Measurements from ENCODE around the gene ADAMTS12.
"Not testable (repeated sequence)": the region's sequence is repeated elsewhere in the genome, so short reads cannot be mapped to it uniquely, and the experiment has no call there.

Gene ADAMTS12

GRCh38 chr5:33558489-33558888 is 333.3 kb downstream of the ADAMTS12 start:
- Histone ChIP-seq H3K4me1 (ENCODE audit: control insufficient read depth in 1 of 2, insufficient read depth in 1 of 2, low read depth in 1 of 2, low read length in 1 of 2) (peaks cover 0 to 3% of the 10 kb centered on the region in 2 experiments), H3K9me3 (no peaks in the 10 kb centered on the region), H3K36me3 (no peaks in the 10 kb centered on the region), H3K27me3 (no peaks in the 10 kb centered on the region), H3K4me3 (ENCODE audit: low read depth in 1 of 2, low read length in 1 of 2) (no peak overlapping the region), H3K27ac (no peak overlapping the region)
- no peak for TF ChIP-seq CTCF (IDR thresholded peaks at IDR 0.05)

GRCh38 chr5:33557605-33558004 is 334.2 kb downstream of the ADAMTS12 start:
- no peak overlapping the region for H3K4me3 ChIP-seq (ENCODE audit: low read depth in 1 of 2, low read length in 1 of 2)
- no peaks in the 10 kb centered on the region for H3K4me1 ChIP-seq (ENCODE audit: control insufficient read depth in 1 of 2, insufficient read depth in 1 of 2, low read depth in 1 of 2, low read length in 1 of 2)
- no peak overlapping the region for H3K27ac ChIP-seq
- TF ChIP-seq CTCF (IDR thresholded peaks at IDR 0.05) = no peak
- H3K36me3 ChIP-seq = no peaks in the 10 kb centered on the region
- H3K27me3 ChIP-seq = no peaks in the 10 kb centered on the region
- no peaks in the 10 kb centered on the region for H3K9me3 ChIP-seq

- H3K27ac ChIP-seq = no peak overlapping the region
- H3K4me1 ChIP-seq (ENCODE audit: control insufficient read depth in 1 of 2, insufficient read depth in 1 of 2, low read depth in 1 of 2, low read length in 1 of 2) = no peaks in the 10 kb centered on the region
Observed at GRCh38 chr5:33556330-33557328, 335.2 kb downstream of the ADAMTS12 start.

GRCh38 chr5:33549982-33550567 is 341.7 kb downstream of the ADAMTS12 start:
- TF ChIP-seq CTCF (IDR thresholded peaks at IDR 0.05) = no peak
- Histone ChIP-seq H3K4me1 (ENCODE audit: control insufficient read depth in 1 of 2, insufficient read depth in 1 of 2, low read depth in 1 of 2, low read length in 1 of 2) (no peaks in the 10 kb centered on the region), H3K9me3 (no peaks in the 10 kb centered on the region), H3K27ac (no peak overlapping the region), H3K27me3 (no peaks in the 10 kb centered on the region), H3K36me3 (no peaks in the 10 kb centered on the region), H3K4me3 (ENCODE audit: low read depth in 1 of 2, low read length in 1 of 2) (no peak overlapping the region)

More at GRCh38 chr5:33556330-33557328, 335.2 kb downstream of the ADAMTS12 start:
- H3K9me3 ChIP-seq = no peaks in the 10 kb centered on the region
- no peak for TF ChIP-seq CTCF (IDR thresholded peaks at IDR 0.05)
- no peak overlapping the region for H3K4me3 ChIP-seq (ENCODE audit: low read depth in 1 of 2, low read length in 1 of 2)
- H3K27me3 ChIP-seq = no peaks in the 10 kb centered on the region
- no peaks in the 10 kb centered on the region for H3K36me3 ChIP-seq

- not testable (repeated sequence) for H3K36me3 ChIP-seq; H3K27me3 ChIP-seq; H3K4me1 ChIP-seq (ENCODE audit: control insufficient read depth in 1 of 2, insufficient read depth in 1 of 2, low read depth in 1 of 2, low read length in 1 of 2); H3K27ac ChIP-seq; H3K4me3 ChIP-seq (ENCODE audit: low read depth in 1 of 2, low read length in 1 of 2); H3K9me3 ChIP-seq
Observed at GRCh38 chr5:33539790-33540189, 352.0 kb downstream of the ADAMTS12 start.

- no peaks in the 10 kb centered on the region for H3K9me3 ChIP-seq
- no peaks in the 10 kb centered on the region for H3K4me1 ChIP-seq (ENCODE audit: control insufficient read depth in 1 of 2, insufficient read depth in 1 of 2, low read depth in 1 of 2, low read length in 1 of 2)
- no peak overlapping the region for H3K27ac ChIP-seq
- no peaks in the 10 kb centered on the region for H3K27me3 ChIP-seq
- no peak for TF ChIP-seq CTCF (IDR thresholded peaks at IDR 0.05)
- no peaks in the 10 kb centered on the region for H3K36me3 ChIP-seq
- no peak overlapping the region for H3K4me3 ChIP-seq (ENCODE audit: low read depth in 1 of 2, low read length in 1 of 2)
Observed at GRCh38 chr5:33539212-33539611, 352.6 kb downstream of the ADAMTS12 start.
